Measurements from ENCODE around the gene ADAMTS17.

The ADAMTS17 gene

GRCh38 chr15:100158356-100158755, 183.4 kb downstream of the ADAMTS17 start:
- Mint-ChIP-seq H3K4me3 (no peak overlapping the region), H3K4me1 (peaks cover 20% of the 10 kb centered on the region), H3K27me3 (ENCODE audit: low read depth) (peaks cover 5% of the 10 kb centered on the region), H3K27ac (peak overlapping the region in 2 of 3 experiments; percentile 24 to 63), H3K9me3 (no peaks in the 10 kb centered on the region), H3K36me3 (ENCODE audit: low read depth) (no peaks in the 10 kb centered on the region)
- no peak for TF ChIP-seq CTCF (IDR thresholded peaks at IDR 0.05; ENCODE audit: unreplicated experiment in 3 of 3)

GRCh38 chr15:100156201-100156600, 185.6 kb downstream of the ADAMTS17 start:
- no peak overlapping the region for H3K27ac Mint-ChIP-seq
- peaks cover 21% of the 10 kb centered on the region for H3K4me1 Mint-ChIP-seq
- H3K9me3 Mint-ChIP-seq, result no peaks in the 10 kb centered on the region
- no peak overlapping the region for H3K4me3 Mint-ChIP-seq
- H3K27me3 Mint-ChIP-seq (ENCODE audit: low read depth), result peaks cover 11% of the 10 kb centered on the region
- H3K36me3 Mint-ChIP-seq (ENCODE audit: low read depth), result no peaks in the 10 kb centered on the region
- TF ChIP-seq CTCF (IDR thresholded peaks at IDR 0.05; ENCODE audit: unreplicated experiment in 3 of 3), result no peak

- TF ChIP-seq CTCF (IDR thresholded peaks at IDR 0.05; ENCODE audit: unreplicated experiment in 3 of 3), result no peak
- Mint-ChIP-seq H3K4me3 (no peak overlapping the region), H3K9me3 (peaks cover 14% of the 10 kb centered on the region), H3K27me3 (ENCODE audit: low read depth) (peaks cover 14% of the 10 kb centered on the region), H3K36me3 (ENCODE audit: low read depth) (peaks cover 10% of the 10 kb centered on the region), H3K27ac (no peak overlapping the region), H3K4me1 (peaks cover 18% of the 10 kb centered on the region)
Measured at GRCh38 chr15:100154338-100154737, 187.4 kb downstream of the ADAMTS17 start.

GRCh38 chr15:100152463-100152862, 189.3 kb downstream of the ADAMTS17 start:
- peaks cover 5% of the 10 kb centered on the region for H3K4me1 Mint-ChIP-seq
- H3K27me3 Mint-ChIP-seq (ENCODE audit: low read depth), result peaks cover 16% of the 10 kb centered on the region
- H3K9me3 Mint-ChIP-seq, result peaks cover 30% of the 10 kb centered on the region

GRCh38 chr15:100150906-100151305, 190.9 kb downstream of the ADAMTS17 start:
- H3K36me3 Mint-ChIP-seq (ENCODE audit: low read depth), result peaks cover 29% of the 10 kb centered on the region
- H3K9me3 Mint-ChIP-seq, result peaks cover 35% of the 10 kb centered on the region

More at GRCh38 chr15:100152463-100152862, 189.3 kb downstream of the ADAMTS17 start:
- Mint-ChIP-seq H3K36me3 (ENCODE audit: low read depth) (peaks cover 25% of the 10 kb centered on the region), H3K27ac (peak overlapping the region in 1 of 3 experiments; percentile 37), H3K4me3 (no peak overlapping the region)
- TF ChIP-seq CTCF (IDR thresholded peaks at IDR 0.05; ENCODE audit: unreplicated experiment in 3 of 3), result no peak

More at GRCh38 chr15:100150906-100151305, 190.9 kb downstream of the ADAMTS17 start:
- H3K27ac Mint-ChIP-seq, result no peak overlapping the region
- TF ChIP-seq CTCF (IDR thresholded peaks at IDR 0.05; ENCODE audit: unreplicated experiment in 3 of 3), result no peak
- H3K4me1 Mint-ChIP-seq, result peaks cover 5% of the 10 kb centered on the region
- peaks cover 13% of the 10 kb centered on the region for H3K27me3 Mint-ChIP-seq (ENCODE audit: low read depth)
- no peak overlapping the region for H3K4me3 Mint-ChIP-seq

Measured in nephron (organoid).